SK-N-SH (cell line): Measurements from ENCODE around the gene SRMS. TPM values are rescaled to one million over a fixed set of nuclear protein-coding genes. Genes with fewer than 3 reads are reported as not detected.
A peak's percentile ranks its signal among the peaks of the same experiment; 100 is the strongest.

Experiments used
- CTCF ChIA-PET: fragments of 300-600, 350-600 bp; formaldehyde crosslinking; extraction: SDS; loops from one replicate; lab custom pipeline; 2021; lab: Yijun Ruan, JAX
- POLR2A ChIA-PET: fragments of 350-600 bp; sonication (Branson Sonifier 250); formaldehyde crosslinking; extraction: SDS; loops from one replicate; lab custom pipeline; 2020; ENCODE audit warnings: antibody characterized with exemption, inconsistent platforms; lab: Yijun Ruan, JAX
- DNase-seq: peaks from one replicate; pipeline ENCODE4 v3.0.0; 2012
- H2AFZ ChIP-seq: fragments of 200-600 bp; sonication (generic); 2 replicates; pipeline ENCODE4 v1.8.1; 2016; ENCODE audit warnings: antibody characterized with exemption, mild to moderate bottlenecking, low read depth
- H3F3A ChIP-seq: fragments of 200-600 bp; sonication (generic); replicated peaks from 2 replicates; pipeline ENCODE3; 2016; ENCODE audit warnings: antibody characterized with exemption, mild to moderate bottlenecking; ENCODE audit not compliant: insufficient read depth
- H3K27ac ChIP-seq, 2 experiments: fragments of 200-500 bp in 1 of 2; fragments of 200-600 bp in 1 of 2; sonication (Bioruptor generic) in 1 of 2; sonication (generic), shearing (Covaris generic) in 1 of 2; 2 replicates each; pipeline versions ENCODE4 v1.5.1 to v1.6.1; 2014 to 2016; ENCODE audit warnings: low read depth in 2 of 2, inconsistent platforms in 1 of 2, low read length in 1 of 2, mild to moderate bottlenecking in 1 of 2, mixed read lengths in 1 of 2
- H3K27me3 ChIP-seq: fragments of 200-600 bp; sonication (generic), shearing (Covaris generic); 2 replicates; pipeline ENCODE4 v1.6.1; 2016; ENCODE audit warnings: mixed run types; ENCODE audit not compliant: insufficient read depth
- H3K36me3 ChIP-seq, 2 experiments: fragments of 200-500 bp in 1 of 2; fragments of 200-600 bp in 1 of 2; sonication (Bioruptor generic) in 1 of 2; sonication (generic) in 1 of 2; replicated peaks in 1 of 2; 2 replicates each; pipeline versions ENCODE3 to v1.5.1; 2014 to 2016; ENCODE audit warnings: low read length in 1 of 2, mild to moderate bottlenecking in 1 of 2; ENCODE audit not compliant: insufficient read depth in 2 of 2, control insufficient read depth in 1 of 2
- H3K4me1 ChIP-seq, 2 experiments: fragments of 200-500 bp in 1 of 2; fragments of 200-600 bp in 1 of 2; sonication (Bioruptor generic) in 1 of 2; sonication (generic), shearing (Covaris generic) in 1 of 2; 2 replicates each; pipeline versions ENCODE4 v1.5.1 to v1.6.1; 2014 to 2016; ENCODE audit warnings: low read depth in 1 of 2, low read length in 1 of 2, mixed run types in 1 of 2; ENCODE audit not compliant: insufficient read depth in 2 of 2, control insufficient read depth in 1 of 2
- H3K4me2 ChIP-seq: fragments of 200-600 bp; sonication (generic), shearing (Covaris generic); 2 replicates; pipeline ENCODE4 v1.6.1; 2017; ENCODE audit warnings: mixed run types
- H3K4me3 ChIP-seq, 2 experiments: fragments of 200-500 bp in 1 of 2; fragments of 200-600 bp in 1 of 2; sonication (Bioruptor generic) in 1 of 2; sonication (generic), shearing (Covaris generic) in 1 of 2; 2 replicates each; pipeline versions ENCODE4 v1.5.1 to v1.8.1; 2014 to 2016; ENCODE audit warnings: low read depth in 2 of 2, inconsistent platforms in 1 of 2, low read length in 1 of 2, mild to moderate bottlenecking in 1 of 2, mixed read lengths in 1 of 2, moderate library complexity in 1 of 2
- H3K79me2 ChIP-seq: fragments of 200-600 bp; sonication (generic); 2 replicates; pipeline ENCODE4 v1.8.1; 2017; ENCODE audit warnings: mild to moderate bottlenecking; ENCODE audit not compliant: insufficient read depth
- H3K9ac ChIP-seq: fragments of 200-600 bp; sonication (generic); 2 replicates; pipeline ENCODE4 v1.6.1; 2017; ENCODE audit warnings: mixed run types
- H3K9me2 ChIP-seq: fragments of 200-600 bp; sonication (generic); 2 replicates; pipeline ENCODE4 v1.6.1; 2017; ENCODE audit warnings: mixed run types
- H3K9me3 ChIP-seq: fragments of 200-600 bp; sonication (generic); 2 replicates; pipeline ENCODE4 v1.6.1; 2017; ENCODE audit warnings: mixed run types, mild to moderate bottlenecking, moderate library complexity
- H4K20me1 ChIP-seq: fragments of 200-600 bp; sonication (generic); 2 replicates; pipeline ENCODE4 v1.6.1; 2017; ENCODE audit warnings: mild to moderate bottlenecking, mixed run types; ENCODE audit not compliant: insufficient read depth
- CHD2 ChIP-seq: fragments of 150-350 bp; IDR thresholded peaks from 2 replicates; pipeline ENCODE4 v1.6.1; 2018; ENCODE audit warnings: low read length; ENCODE audit not compliant: partially characterized antibody
- RAD21 ChIP-seq: IDR thresholded peaks from 2 replicates; pipeline ENCODE4 v1.6.1; 2012; ENCODE audit warnings: mild to moderate bottlenecking, low read length
- REST ChIP-seq: IDR thresholded peaks from 2 replicates; pipeline ENCODE4 v1.6.1; 2012; ENCODE audit warnings: mild to moderate bottlenecking, low read depth, low read length, moderate library complexity
- TCF12 ChIP-seq: IDR thresholded peaks from 2 replicates; pipeline ENCODE4 v1.4.0; 2012
- YY1 ChIP-seq: IDR thresholded peaks from 2 replicates; pipeline ENCODE4 v1.4.0; 2012; ENCODE audit warnings: low read depth, mild to moderate bottlenecking
- WGBS: methylation state at CpG from one replicate; pipeline ENCODE4 v1.1.6; 2017; ENCODE audit warnings: low lambda C conversion rate; 5-methylcytosine and 5-hydroxymethylcytosine counted together
- polyA plus RNA-seq, 3 experiments: library from polyadenylated mRNA; depleted of rRNA; stranded (reverse); fragments of >200 nt; gene quantifications; 2 replicates each; pipeline ENCODE4 v1.2.3, GENCODE V29; 2012
- TF ChIP-seq, protein P1 (sequence below): fragments of 150-350 bp; IDR thresholded peaks from 2 replicates; pipeline ENCODE4 v1.6.1; 2017; ENCODE audit warnings: antibody characterized with exemption, low read length, low read depth, borderline replicate concordance

SRMS gene
- polyA plus RNA-seq, 1 of the 3 experiments (the other 2 are of a cell fraction), result not detected

- ChIA-PET CTCF (interaction anchor here (0.8 to 1.8 kb wide), 4 partner anchors 13 to 96 kb away, joined by 3 to 12 read pairs (median 4); partner anchors contain the start of gene PTK6), POLR2A (no interaction called here)
- no peak for DNase-seq
- no peaks in the 10 kb centered on the region for H3K79me2 ChIP-seq
- H3K4me1 ChIP-seq, result peaks cover 0 to 14% of the 10 kb centered on the region in 2 experiments; a peak in 1 of 4 replicates
- no peaks in the 10 kb centered on the region for H3K27me3 ChIP-seq
- H3K4me3 ChIP-seq, result no peak overlapping the region
- H3K4me2 ChIP-seq, result no peak overlapping the region
- TF ChIP-seq RAD21 (no peak), YY1 (no peak), REST (no peak)
- TF ChIP-seq, all 33 proteins: peak for 0
- no peaks in the 10 kb centered on the region for H3K9me2 ChIP-seq
- WGBS, result 96% methylated on average over 18 of the region's 45 CpGs
- no peak overlapping the region for H3K9ac ChIP-seq
- H3F3A ChIP-seq, result peaks cover 9% of the 10 kb centered on the region
- H4K20me1 ChIP-seq, result no peaks in the 10 kb centered on the region
- H3K27ac ChIP-seq, result no peak overlapping the region; a peak in 1 of 4 replicates
- H3K9me3 ChIP-seq, result no peaks in the 10 kb centered on the region
- H3K36me3 ChIP-seq, result peaks cover 0 to 4% of the 10 kb centered on the region in 2 experiments
- H2AFZ ChIP-seq, result no peak overlapping the region
Observed at GRCh38 chr20:63555661-63556381, 8.3 kb upstream of the SRMS start.

- no peaks in the 10 kb centered on the region for H3K36me3 ChIP-seq
- H3K4me1 ChIP-seq, result peaks cover 0 to 14% of the 10 kb centered on the region in 2 experiments; a peak in 1 of 4 replicates
- ChIA-PET POLR2A (interaction anchor here (0.6 kb wide), 1 partner anchor 98 kb away, joined by 3 read pairs; no protein-coding TSS in a partner anchor), CTCF (interaction anchor here (0.8 to 1.8 kb wide), 3 partner anchors 17 to 97 kb away, joined by 3 to 12 read pairs (median 3); partner anchors contain the start of gene PTK6)
- H3K9me3 ChIP-seq, result no peaks in the 10 kb centered on the region
- WGBS, result 70% methylated on average over 8 of the region's 38 CpGs
- no peaks in the 10 kb centered on the region for H4K20me1 ChIP-seq
- H3K4me2 ChIP-seq, result peak overlapping the region; percentile 99
- no peaks in the 10 kb centered on the region for H3K79me2 ChIP-seq
- peak overlapping the region; percentile 77 for H3K9ac ChIP-seq
- peak overlapping the region in 1 of 2 experiments; percentile 2; a peak in 1 of 4 replicates for H3K27ac ChIP-seq
- H3K4me3 ChIP-seq, result peak overlapping the region; percentile 71 to 85
- H3F3A ChIP-seq, result peaks cover 9% of the 10 kb centered on the region
- H2AFZ ChIP-seq, result no peak overlapping the region
- DNase-seq, result no peak
- no peaks in the 10 kb centered on the region for H3K9me2 ChIP-seq
- H3K27me3 ChIP-seq, result no peaks in the 10 kb centered on the region
- TF ChIP-seq, protein P1, sequence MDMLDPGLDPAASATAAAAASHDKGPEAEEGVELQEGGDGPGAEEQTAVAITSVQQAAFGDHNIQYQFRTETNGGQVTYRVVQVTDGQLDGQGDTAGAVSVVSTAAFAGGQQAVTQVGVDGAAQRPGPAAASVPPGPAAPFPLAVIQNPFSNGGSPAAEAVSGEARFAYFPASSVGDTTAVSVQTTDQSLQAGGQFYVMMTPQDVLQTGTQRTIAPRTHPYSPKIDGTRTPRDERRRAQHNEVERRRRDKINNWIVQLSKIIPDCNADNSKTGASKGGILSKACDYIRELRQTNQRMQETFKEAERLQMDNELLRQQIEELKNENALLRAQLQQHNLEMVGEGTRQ, result no peak
- TF ChIP-seq CHD2 (no peak), TCF12 (no peak), REST (no peak)
Observed at GRCh38 chr20:63554361-63555278, 7.1 kb upstream of the SRMS start.
